ENCODE results near the gene PNPLA1.

The PNPLA1 gene

GRCh38 chr6:36232172-36232571 is 37.7 kb upstream of the PNPLA1 start:
- H3K9me2 ChIP-seq (replicated peaks; ENCODE audit: control insufficient read depth, low read length), result no peaks in the 10 kb centered on the region
- no peak overlapping the region for H3K27ac ChIP-seq (ENCODE audit: low read depth, low read length)
- no peaks in the 10 kb centered on the region for H3K27me3 ChIP-seq (ENCODE audit: control insufficient read depth, low read length)
- TF ChIP-seq EZH2phosphoT487 (IDR thresholded peaks at IDR 0.05; ENCODE audit: borderline replicate concordance, low read length) (no peak), CTCF (IDR thresholded peaks at IDR 0.05; ENCODE audit: low read depth, low read length, poor library complexity, severe bottlenecking) (no peak)
- no peaks in the 10 kb centered on the region for H4K20me1 ChIP-seq (ENCODE audit: control insufficient read depth, insufficient read depth, low read depth, low read length)
- H3K4me3 ChIP-seq (ENCODE audit: low read length), result no peak overlapping the region
- H3K79me2 ChIP-seq (ENCODE audit: control insufficient read depth, low read length), result no peaks in the 10 kb centered on the region
- peaks cover 37% of the 10 kb centered on the region for H3K36me3 ChIP-seq (ENCODE audit: control insufficient read depth, low read length)
- no peaks in the 10 kb centered on the region for H3K9me3 ChIP-seq (ENCODE audit: control insufficient read depth, insufficient read depth, low read length)
- no peaks in the 10 kb centered on the region for H3K4me1 ChIP-seq (ENCODE audit: control insufficient read depth, low read length)
- no peaks in the 10 kb centered on the region for H3F3A ChIP-seq (ENCODE audit: control insufficient read depth, insufficient read depth)
- H3K4me2 ChIP-seq (ENCODE audit: low read length), result no peak overlapping the region

- Histone ChIP-seq H3K4me3 (ENCODE audit: low read length) (no peak overlapping the region), H4K20me1 (ENCODE audit: control insufficient read depth, insufficient read depth, low read depth, low read length) (no peaks in the 10 kb centered on the region), H3K4me2 (ENCODE audit: low read length) (no peak overlapping the region)
Observed at GRCh38 chr6:36235309-36235708, 34.6 kb upstream of the PNPLA1 start.

GRCh38 chr6:36235862-36236261 is 34.0 kb upstream of the PNPLA1 start:
- H3K27ac ChIP-seq (ENCODE audit: low read depth, low read length), result no peak overlapping the region
- no peaks in the 10 kb centered on the region for H3K9me2 ChIP-seq (replicated peaks; ENCODE audit: control insufficient read depth, low read length)
- H3K9me3 ChIP-seq (ENCODE audit: control insufficient read depth, insufficient read depth, low read length), result no peaks in the 10 kb centered on the region
- no peaks in the 10 kb centered on the region for H3K27me3 ChIP-seq (ENCODE audit: control insufficient read depth, low read length)
- no peaks in the 10 kb centered on the region for H3K79me2 ChIP-seq (ENCODE audit: control insufficient read depth, low read length)
- no peak for TF ChIP-seq CTCF (IDR thresholded peaks at IDR 0.05; ENCODE audit: low read depth, low read length, poor library complexity, severe bottlenecking)
- no peak for TF ChIP-seq EZH2phosphoT487 (IDR thresholded peaks at IDR 0.05; ENCODE audit: borderline replicate concordance, low read length)
- no peak overlapping the region for H3K4me2 ChIP-seq (ENCODE audit: low read length)
- no peaks in the 10 kb centered on the region for H4K20me1 ChIP-seq (ENCODE audit: control insufficient read depth, insufficient read depth, low read depth, low read length)
- H3F3A ChIP-seq (ENCODE audit: control insufficient read depth, insufficient read depth), result no peaks in the 10 kb centered on the region
- no peak overlapping the region for H3K4me3 ChIP-seq (ENCODE audit: low read length)
- H3K36me3 ChIP-seq (ENCODE audit: control insufficient read depth, low read length), result peaks cover 3% of the 10 kb centered on the region; the same call in 1 of the 2 replicates
- no peaks in the 10 kb centered on the region for H3K4me1 ChIP-seq (ENCODE audit: control insufficient read depth, low read length)

More at GRCh38 chr6:36235309-36235708, 34.6 kb upstream of the PNPLA1 start:
- Histone ChIP-seq H3K9me2 (replicated peaks; ENCODE audit: control insufficient read depth, low read length) (no peaks in the 10 kb centered on the region), H3K79me2 (ENCODE audit: control insufficient read depth, low read length) (no peaks in the 10 kb centered on the region), H3K27me3 (ENCODE audit: control insufficient read depth, low read length) (no peaks in the 10 kb centered on the region), H3K4me1 (ENCODE audit: control insufficient read depth, low read length) (no peaks in the 10 kb centered on the region), H3K27ac (ENCODE audit: low read depth, low read length) (no peak overlapping the region), H3K36me3 (ENCODE audit: control insufficient read depth, low read length) (peaks cover 7% of the 10 kb centered on the region; the same call in 1 of the 2 replicates), H3K9me3 (ENCODE audit: control insufficient read depth, insufficient read depth, low read length) (no peaks in the 10 kb centered on the region), H3F3A (ENCODE audit: control insufficient read depth, insufficient read depth) (no peaks in the 10 kb centered on the region)
- no peak for TF ChIP-seq EZH2phosphoT487 (IDR thresholded peaks at IDR 0.05; ENCODE audit: borderline replicate concordance, low read length)
- no peak for TF ChIP-seq CTCF (IDR thresholded peaks at IDR 0.05; ENCODE audit: low read depth, low read length, poor library complexity, severe bottlenecking)
